Naive thymus-derived CD4-positive, alpha-beta T cell (primary cell): ENCODE results near the gene NADSYN1. TPM values are rescaled to one million over a fixed set of nuclear protein-coding genes. Genes with fewer than 3 reads are reported as not detected.

Experiments
- ATAC-seq: fragments of 150-1000 bp; cut with Tn5 transposase; 2 replicates; pipeline ENCODE4 v1.10.0; 2021; ENCODE audit warnings: mild to moderate bottlenecking, moderate library complexity
- CTCF ChIA-PET: fragments of 350-600 bp; sonication (Branson Sonifier 250); formaldehyde crosslinking; loops from one replicate; lab custom pipeline; 2021; ENCODE audit warnings: antibody characterized with exemption; lab: Charles Lee
- POLR2A ChIA-PET: fragments of 350-600 bp; sonication (Branson Sonifier 250); formaldehyde crosslinking; loops from one replicate; lab custom pipeline; 2021; ENCODE audit warnings: antibody characterized with exemption, inconsistent platforms; lab: Charles Lee
- DNase-seq, 9 donors: peaks; one replicate each; pipeline versions ENCODE4 v3.0.0 to v3.0.0-alpha.2; 2020 to 2022; ENCODE audit warnings: mixed read lengths in 1 of 9
- H3K27ac ChIP-seq: one replicate; pipeline ENCODE4 v1.7.0; 2013; ENCODE audit warnings: mild to moderate bottlenecking, low read depth, low read length, moderate library complexity
- H3K27me3 ChIP-seq, 2 donors: one replicate each; pipeline ENCODE4 v1.7.0; 2013; ENCODE audit warnings: low read length in 2 of 2, mild to moderate bottlenecking in 2 of 2, moderate library complexity in 2 of 2; ENCODE audit not compliant: control insufficient read depth in 2 of 2, insufficient read depth in 2 of 2
- H3K36me3 ChIP-seq, 3 experiments: 1 replicate in 2 of 3; 2 replicates in 1 of 3; pipeline ENCODE4 v1.7.0; 2013; ENCODE audit warnings: low read length in 3 of 3, mild to moderate bottlenecking in 3 of 3, moderate library complexity in 1 of 3; ENCODE audit not compliant: insufficient read depth in 3 of 3, control insufficient read depth in 2 of 3
- H3K4me1 ChIP-seq, 2 donors: one replicate each; pipeline ENCODE4 v1.7.0; 2013; ENCODE audit warnings: low read length in 2 of 2, mild to moderate bottlenecking in 2 of 2, moderate library complexity in 1 of 2; ENCODE audit not compliant: control insufficient read depth in 2 of 2, insufficient read depth in 2 of 2
- H3K4me3 ChIP-seq: 2 replicates; pipeline ENCODE4 v1.7.0; 2013; ENCODE audit warnings: mild to moderate bottlenecking, low read length
- H3K9me3 ChIP-seq, 3 experiments: 1 replicate in 2 of 3; 2 replicates in 1 of 3; pipeline ENCODE4 v1.7.0; 2013; ENCODE audit warnings: low read length in 3 of 3; ENCODE audit not compliant: control insufficient read depth in 2 of 3
- H3K27ac Mint-ChIP-seq, 9 donors: one replicate each; pipeline ENCODE4 v1.8.0; 2020 to 2022; ENCODE audit warnings: mixed read lengths in 9 of 9, mild to moderate bottlenecking in 8 of 9, moderate library complexity in 5 of 9, inconsistent platforms in 2 of 9
- H3K27me3 Mint-ChIP-seq, 5 donors: one replicate each; pipeline ENCODE4 v1.8.0; 2021 to 2022; ENCODE audit warnings: mixed read lengths in 5 of 5, mild to moderate bottlenecking in 1 of 5
- H3K36me3 Mint-ChIP-seq, 5 donors: one replicate each; pipeline ENCODE4 v1.8.0; 2020 to 2022; ENCODE audit warnings: mixed read lengths in 5 of 5, mild to moderate bottlenecking in 3 of 5, inconsistent platforms in 1 of 5
- H3K4me1 Mint-ChIP-seq, 7 donors: one replicate each; pipeline ENCODE4 v1.8.0; 2020 to 2022; ENCODE audit warnings: mixed read lengths in 7 of 7, mild to moderate bottlenecking in 3 of 7, inconsistent platforms in 1 of 7
- H3K4me3 Mint-ChIP-seq, 10 donors: one replicate each; pipeline ENCODE4 v1.8.0; 2020 to 2022; ENCODE audit warnings: mild to moderate bottlenecking in 10 of 10, mixed read lengths in 10 of 10, moderate library complexity in 6 of 10, inconsistent platforms in 2 of 10
- H3K9me3 Mint-ChIP-seq, 11 donors: one replicate each; pipeline ENCODE4 v1.8.0; 2020 to 2022; ENCODE audit warnings: mixed read lengths in 11 of 11, mild to moderate bottlenecking in 4 of 11, inconsistent platforms in 1 of 11, moderate library complexity in 1 of 11
- intact Hi-C, 2 donors: fragments of 100-400 bp; cut with micrococcal nuclease; formaldehyde crosslinking; loops; one replicate each; pipeline ENCODE4 v1.15.1; 2023
- polyA plus RNA-seq, 2 donors: library from polyadenylated mRNA; unstranded; fragments of 300-500 nt; fragmentation: Illumina TruSeq; gene quantifications; one replicate each; pipeline ENCODE4 v1.2.3, GENCODE V29; 2021
- total RNA-seq, 6 experiments: library from RNA in 5 of 6; stranded (reverse) in 5 of 6; gene quantifications; 1 replicate in 5 of 6; 2 replicates in 1 of 6; pipeline ENCODE4 v1.2.3 and lab custom pipeline; 2021 to 2026

NADSYN1 gene
- total and polyA plus RNA-seq, 7 experiments from 2014 or later: 28.6 to 235 (median 121) TPM

GRCh38 chr11:71490044-71490730, 37.2 kb downstream of the NADSYN1 start:
- ATAC-seq: no peak
- no peaks in the 10 kb centered on the region for H3K9me3 Mint-ChIP-seq
- no peak for DNase-seq
- Histone ChIP-seq H3K27ac (no peak overlapping the region), H3K36me3 (peaks cover 0 to 82% (median 12%) of the 10 kb centered on the region in 3 experiments), H3K9me3 (no peaks in the 10 kb centered on the region), H3K4me1 (no peaks in the 10 kb centered on the region), H3K4me3 (no peak overlapping the region), H3K27me3 (no peaks in the 10 kb centered on the region)
- intact Hi-C loops: no loop called here
- no peak overlapping the region for H3K4me3 Mint-ChIP-seq
- H3K27me3 Mint-ChIP-seq: no peaks in the 10 kb centered on the region
- H3K36me3 Mint-ChIP-seq: peaks cover 36 to 85% (median 53%) of the 10 kb centered on the region in 5 donors
- peaks cover 0 to 29% (median 0%) of the 10 kb centered on the region in 7 donors for H3K4me1 Mint-ChIP-seq
- H3K27ac Mint-ChIP-seq: peak overlapping the region in 1 of 9 donors; percentile 86
- ChIA-PET POLR2A (no interaction called here), CTCF (no interaction called here)

GRCh38 chr11:71490731-71491390, 37.9 kb downstream of the NADSYN1 start:
- Histone ChIP-seq H3K4me1 (no peaks in the 10 kb centered on the region), H3K27me3 (no peaks in the 10 kb centered on the region), H3K27ac (no peak overlapping the region), H3K4me3 (no peak overlapping the region), H3K9me3 (no peaks in the 10 kb centered on the region), H3K36me3 (peaks cover 0 to 82% (median 12%) of the 10 kb centered on the region in 3 experiments)
- Mint-ChIP-seq H3K4me3 (no peak overlapping the region), H3K36me3 (peaks cover 30 to 85% (median 53%) of the 10 kb centered on the region in 5 donors), H3K27ac (no peak overlapping the region), H3K9me3 (no peaks in the 10 kb centered on the region), H3K4me1 (peaks cover 0 to 29% (median 0%) of the 10 kb centered on the region in 7 donors), H3K27me3 (no peaks in the 10 kb centered on the region)
- ATAC-seq: no peak
- intact Hi-C loops: no loop called here
- ChIA-PET CTCF (no interaction called here), POLR2A (no interaction called here)
- no peak for DNase-seq

GRCh38 chr11:71491531-71491930, 38.5 kb downstream of the NADSYN1 start:
- Mint-ChIP-seq H3K36me3 (peaks cover 25 to 85% (median 50%) of the 10 kb centered on the region in 5 donors), H3K4me1 (peaks cover 0 to 25% (median 0%) of the 10 kb centered on the region in 7 donors), H3K9me3 (no peaks in the 10 kb centered on the region), H3K4me3 (no peak overlapping the region), H3K27me3 (no peaks in the 10 kb centered on the region), H3K27ac (no peak overlapping the region)
- H3K9me3 ChIP-seq: no peaks in the 10 kb centered on the region
- H3K36me3 ChIP-seq: peaks cover 0 to 82% (median 12%) of the 10 kb centered on the region in 3 experiments
- intact Hi-C loops: no loop called here
- DNase-seq (no peak), ATAC-seq (no peak)
- no peak overlapping the region for H3K4me3 ChIP-seq
- H3K4me1 ChIP-seq: no peaks in the 10 kb centered on the region
- H3K27me3 ChIP-seq: no peaks in the 10 kb centered on the region
- ChIA-PET CTCF (no interaction called here), POLR2A (no interaction called here)
- H3K27ac ChIP-seq: no peak overlapping the region

GRCh38 chr11:71491940-71492339, 38.9 kb downstream of the NADSYN1 start:
- H3K9me3 Mint-ChIP-seq: no peaks in the 10 kb centered on the region
- peaks cover 28 to 87% (median 52%) of the 10 kb centered on the region in 5 donors for H3K36me3 Mint-ChIP-seq
- H3K36me3 ChIP-seq: peaks cover 0 to 85% (median 12%) of the 10 kb centered on the region in 3 experiments
- H3K27ac ChIP-seq: no peak overlapping the region
- no peak overlapping the region for H3K4me3 Mint-ChIP-seq
- DNase-seq (no peak), ATAC-seq (no peak)
- peaks cover 0 to 25% (median 0%) of the 10 kb centered on the region in 7 donors for H3K4me1 Mint-ChIP-seq
- intact Hi-C loops: no loop called here
- H3K9me3 ChIP-seq: no peaks in the 10 kb centered on the region
- peak overlapping the region in 1 of 9 donors; percentile 10 for H3K27ac Mint-ChIP-seq
- POLR2A ChIA-PET: no interaction called here
- no peaks in the 10 kb centered on the region for H3K27me3 ChIP-seq
- no peaks in the 10 kb centered on the region for H3K27me3 Mint-ChIP-seq
- no peak overlapping the region for H3K4me3 ChIP-seq
- no peaks in the 10 kb centered on the region for H3K4me1 ChIP-seq
- CTCF ChIA-PET: interaction anchor here (0.6 kb wide), 1 partner anchor 977 kb away, joined by 3 read pairs; no protein-coding TSS in a partner anchor

GRCh38 chr11:71495286-71496230, 42.6 kb downstream of the NADSYN1 start:
- no peak overlapping the region for H3K4me3 ChIP-seq
- intact Hi-C loops: no loop called here
- H3K27ac ChIP-seq: no peak overlapping the region
- POLR2A ChIA-PET: no interaction called here
- Mint-ChIP-seq H3K27ac (peak overlapping the region in 1 of 9 donors; percentile 31), H3K36me3 (peaks cover 33 to 87% (median 69%) of the 10 kb centered on the region in 5 donors), H3K9me3 (no peaks in the 10 kb centered on the region), H3K4me1 (peaks cover 0 to 5% (median 0%) of the 10 kb centered on the region in 7 donors), H3K4me3 (no peak overlapping the region), H3K27me3 (no peaks in the 10 kb centered on the region)
- H3K9me3 ChIP-seq: no peaks in the 10 kb centered on the region
- no peak for ATAC-seq
- no peaks in the 10 kb centered on the region for H3K4me1 ChIP-seq
- no peaks in the 10 kb centered on the region for H3K27me3 ChIP-seq
- peaks cover 7 to 93% (median 21%) of the 10 kb centered on the region in 3 experiments for H3K36me3 ChIP-seq
- CTCF ChIA-PET: no interaction called here
- DNase-seq: peak in 1 of 9 donors; percentile 17

GRCh38 chr11:71496421-71496820, 43.4 kb downstream of the NADSYN1 start:
- Histone ChIP-seq H3K27ac (no peak overlapping the region), H3K9me3 (no peaks in the 10 kb centered on the region), H3K27me3 (no peaks in the 10 kb centered on the region), H3K4me3 (no peak overlapping the region), H3K36me3 (peaks cover 7 to 93% (median 21%) of the 10 kb centered on the region in 3 experiments), H3K4me1 (no peaks in the 10 kb centered on the region)
- H3K36me3 Mint-ChIP-seq: peaks cover 35 to 89% (median 68%) of the 10 kb centered on the region in 5 donors
- no peak overlapping the region for H3K27ac Mint-ChIP-seq
- POLR2A ChIA-PET: no interaction called here
- H3K27me3 Mint-ChIP-seq: no peaks in the 10 kb centered on the region
- no peaks in the 10 kb centered on the region for H3K9me3 Mint-ChIP-seq
- H3K4me1 Mint-ChIP-seq: peaks cover 0 to 5% (median 0%) of the 10 kb centered on the region in 7 donors
- no peak overlapping the region for H3K4me3 Mint-ChIP-seq
- no peak for ATAC-seq
- intact Hi-C loops: no loop called here
- no peak for DNase-seq
- CTCF ChIA-PET: no interaction called here
